ENCODE measurements around the gene ASB16.

ASB16 gene

GRCh38 chr17:44207743-44208142, 37.2 kb downstream of the ASB16 start:
- in situ Hi-C loops (cut with HindIII; ENCODE audit: low sequenced_read_pairs) = no loop called here

GRCh38 chr17:44209786-44210341, 39.4 kb downstream of the ASB16 start:
- in situ Hi-C loops (cut with HindIII; ENCODE audit: low sequenced_read_pairs) = no loop called here

GRCh38 chr17:44210342-44211192, 40.1 kb downstream of the ASB16 start:
- in situ Hi-C loops (cut with HindIII; ENCODE audit: low sequenced_read_pairs) = no loop called here

GRCh38 chr17:44211281-44212265, 41.1 kb downstream of the ASB16 start:
- in situ Hi-C loops (cut with HindIII; ENCODE audit: low sequenced_read_pairs) = no loop called here

GRCh38 chr17:44212507-44213402, 42.3 kb downstream of the ASB16 start:
- in situ Hi-C loops (cut with HindIII; ENCODE audit: low sequenced_read_pairs) = no loop called here

GRCh38 chr17:44213403-44214229, 43.1 kb downstream of the ASB16 start:
- in situ Hi-C loops (cut with HindIII; ENCODE audit: low sequenced_read_pairs) = no loop called here

- in situ Hi-C loops (cut with HindIII; ENCODE audit: low sequenced_read_pairs) = no loop called here
These were observed 43.7 kb downstream of the ASB16 start for GRCh38 chr17:44214230-44214494.

- in situ Hi-C loops (cut with HindIII; ENCODE audit: low sequenced_read_pairs) = no loop called here
These were observed 44.4 kb downstream of the ASB16 start for GRCh38 chr17:44214896-44215295.

- in situ Hi-C loops (cut with HindIII; ENCODE audit: low sequenced_read_pairs) = no loop called here
These were observed 45.7 kb downstream of the ASB16 start for GRCh38 chr17:44216173-44216572.

GRCh38 chr17:44216694-44217093, 46.2 kb downstream of the ASB16 start:
- in situ Hi-C loops (cut with HindIII; ENCODE audit: low sequenced_read_pairs) = no loop called here

- in situ Hi-C loops (cut with HindIII; ENCODE audit: low sequenced_read_pairs) = no loop called here
These were observed 47.3 kb downstream of the ASB16 start for GRCh38 chr17:44217738-44218343.

GRCh38 chr17:44218344-44219107, 48.0 kb downstream of the ASB16 start:
- in situ Hi-C loops (cut with HindIII; ENCODE audit: low sequenced_read_pairs) = no loop called here

- in situ Hi-C loops (cut with HindIII; ENCODE audit: low sequenced_read_pairs) = no loop called here
These were observed 48.7 kb downstream of the ASB16 start for GRCh38 chr17:44219108-44219615.

- in situ Hi-C loops (cut with HindIII; ENCODE audit: low sequenced_read_pairs) = no loop called here
These were observed 49.2 kb downstream of the ASB16 start, which contains the start of gene UBTF for GRCh38 chr17:44219616-44220212. UBTF (minus strand) TSS chr17:44219675; CDS start chr17:44218229, 1,446 bp downstream.

- in situ Hi-C loops (cut with HindIII; ENCODE audit: low sequenced_read_pairs) = no loop called here
These were observed 49.9 kb downstream of the ASB16 start for GRCh38 chr17:44220213-44221083.

- in situ Hi-C loops (cut with HindIII; ENCODE audit: low sequenced_read_pairs) = no loop called here
These were observed 50.8 kb downstream of the ASB16 start for GRCh38 chr17:44221084-44221861.
